Jurkat, Clone E6-1 (cell line): ENCODE results near the gene PPP1R37.
"Not testable (repeated sequence)": the region's sequence is repeated elsewhere in the genome, so short reads cannot be mapped to it uniquely, and the experiment has no call there.

Experiments used
- DNase-seq: peaks from one replicate; pipeline ENCODE4 v3.0.0-alpha.2; 2011; ENCODE audit warnings: low read depth, low spot score
- H3K4me3 ChIP-seq: 2 replicates; pipeline ENCODE4 v1.5.1; 2011; ENCODE audit warnings: mild to moderate bottlenecking, low read length, control low read depth, moderate library complexity

Gene PPP1R37

DNA sequence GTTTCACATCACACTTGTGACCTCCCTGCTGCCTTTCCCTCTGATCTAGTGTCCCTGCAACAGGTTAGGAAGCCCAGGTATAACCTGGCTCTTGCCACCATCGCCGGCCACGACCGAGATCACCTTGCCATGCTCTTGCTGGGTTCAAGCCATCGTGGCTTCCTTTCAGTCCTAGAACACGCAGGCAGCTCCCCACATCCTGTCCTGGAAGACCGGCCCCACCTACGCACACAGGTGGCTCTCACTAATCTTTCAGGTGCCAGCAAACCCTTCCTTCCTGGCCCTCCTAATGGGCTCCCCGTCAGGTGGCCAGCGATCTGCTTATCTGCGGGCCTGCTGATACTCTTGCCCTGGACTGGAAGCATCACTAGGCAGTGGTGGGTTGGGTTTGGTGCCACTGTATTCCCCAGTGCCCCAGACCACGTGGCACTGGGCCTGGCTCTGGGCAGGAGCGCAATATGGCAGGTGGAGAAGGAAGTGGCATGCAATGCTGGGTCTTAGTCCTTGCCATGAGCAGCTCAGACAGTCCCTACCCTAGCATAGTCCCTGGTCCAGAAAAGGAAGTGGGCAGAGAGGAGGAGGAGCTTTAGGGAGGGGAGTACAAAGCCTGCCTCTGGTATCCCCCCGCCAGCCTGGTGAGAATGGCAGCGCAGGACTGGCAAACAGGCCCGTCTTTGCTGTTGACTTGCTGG, 11.8 kb downstream of the PPP1R37 start:
- DNase-seq = peak; percentile 27
- no peak overlapping the region for H3K4me3 ChIP-seq

- not testable (repeated sequence) for H3K4me3 ChIP-seq, DNase-seq
Measured at GRCh38 chr19:45106363-45106762, 13.4 kb downstream of the PPP1R37 start.

GRCh38 chr19:45107621-45108150, 14.7 kb downstream of the PPP1R37 start:
- no peak for DNase-seq
- H3K4me3 ChIP-seq = no peak overlapping the region

DNA sequence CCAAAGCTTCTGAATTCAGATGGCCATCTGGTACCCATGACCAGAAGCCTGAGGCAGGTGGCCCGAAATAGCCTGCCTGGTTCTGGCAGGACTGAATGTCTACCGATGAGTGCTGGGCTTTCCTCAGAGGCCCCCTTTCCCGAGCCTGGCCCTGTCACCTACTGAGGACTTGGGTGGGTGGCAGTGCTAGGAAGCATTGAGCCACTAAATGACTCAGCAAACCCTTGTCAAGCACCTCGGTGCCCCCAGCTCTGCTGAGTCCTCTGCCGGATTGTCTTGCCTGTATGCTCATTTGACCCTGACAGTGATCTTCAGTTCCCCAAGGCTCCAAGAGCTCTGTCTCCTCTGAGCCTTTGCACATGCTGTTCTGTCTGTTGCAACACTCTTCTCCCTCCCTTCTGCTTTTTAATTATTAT, 17.9 kb downstream of the PPP1R37 start:
- DNase-seq = no peak

GRCh38 chr19:45112111-45112827, 19.3 kb downstream of the PPP1R37 start:
- H3K4me3 ChIP-seq = no peak overlapping the region
- DNase-seq = no peak

More for the DNA sequence above, 17.9 kb downstream of the PPP1R37 start:
- H3K4me3 ChIP-seq = no peak overlapping the region

GRCh38 chr19:45113628-45114027, 20.6 kb downstream of the PPP1R37 start:
- DNase-seq = no peak
- no peak overlapping the region for H3K4me3 ChIP-seq

GRCh38 chr19:45114116-45114515, 21.1 kb downstream of the PPP1R37 start:
- DNase-seq = no peak
- no peak overlapping the region for H3K4me3 ChIP-seq

DNA sequence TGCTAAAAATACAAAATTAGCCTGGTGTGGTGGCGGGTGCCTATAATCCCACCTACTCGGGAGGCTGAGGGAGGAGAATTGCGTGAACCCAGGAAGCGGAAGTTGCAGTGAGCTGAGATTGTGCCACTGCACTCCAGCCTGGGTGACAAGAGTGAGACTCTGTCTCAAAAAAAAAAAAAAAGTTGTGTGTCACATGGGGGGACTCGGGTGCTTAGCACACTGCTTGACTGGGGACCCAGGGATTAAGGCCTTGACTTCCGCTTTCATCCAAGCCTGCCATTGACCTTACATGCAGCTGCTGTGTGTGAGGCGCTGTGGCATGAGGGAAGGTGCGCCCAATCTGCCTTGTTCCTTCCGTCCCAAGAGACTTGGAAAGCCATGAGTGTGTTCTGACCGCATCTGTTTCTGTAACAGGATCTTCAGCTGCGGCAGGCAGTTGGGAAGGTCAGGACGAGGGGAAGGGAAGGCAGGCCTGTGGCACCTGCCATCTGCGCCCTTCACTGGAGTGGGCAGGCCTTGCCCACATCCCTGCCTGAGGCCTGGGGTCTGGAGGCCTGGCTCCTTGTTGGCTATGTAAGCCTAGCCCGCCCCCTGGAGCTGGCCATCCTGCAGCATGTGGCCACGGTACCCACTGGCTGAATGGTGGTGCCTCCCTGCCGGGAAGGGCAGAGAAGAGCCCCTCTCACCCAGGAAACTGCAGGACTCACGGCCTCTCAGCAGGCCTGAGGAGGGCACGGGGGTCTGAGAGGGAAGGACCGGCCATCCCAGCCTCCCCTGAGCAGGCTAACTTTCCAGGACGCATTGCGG, 23.0 kb downstream of the PPP1R37 start:
- DNase-seq = no peak
- H3K4me3 ChIP-seq = no peak overlapping the region

DNA sequence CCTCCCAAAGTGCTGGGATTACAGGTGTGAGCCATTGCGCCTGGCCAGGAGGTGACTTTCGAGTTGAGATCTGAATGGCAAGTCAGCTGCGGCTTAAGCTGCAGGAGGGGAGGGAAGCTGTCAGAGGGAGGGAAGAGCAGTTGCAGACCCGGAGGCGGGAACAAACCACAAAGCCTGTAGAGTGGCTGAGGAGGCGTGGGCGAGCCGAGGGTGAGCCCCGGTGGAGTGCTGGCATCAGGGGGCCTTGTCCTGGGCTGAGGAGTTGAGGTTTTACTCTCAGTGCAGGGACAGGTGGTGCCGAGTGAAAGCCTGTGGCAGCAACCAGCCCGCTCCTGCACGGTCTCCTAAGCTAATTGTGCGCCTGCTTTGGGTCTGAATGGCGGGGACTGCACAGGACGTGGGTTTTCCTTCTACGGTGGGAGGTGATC, 24.2 kb downstream of the PPP1R37 start:
- DNase-seq = peak; percentile 93
- peak overlapping the region; percentile 28 for H3K4me3 ChIP-seq

- peak overlapping the region; percentile 28 for H3K4me3 ChIP-seq
- DNase-seq = peak; percentile 15
Measured at GRCh38 chr19:45117671-45118070, 24.7 kb downstream of the PPP1R37 start.

- no peak for DNase-seq
- H3K4me3 ChIP-seq = peak overlapping the region; percentile 27
Measured at GRCh38 chr19:45118106-45118505, 25.1 kb downstream of the PPP1R37 start.

- peak; percentile 47 for DNase-seq
- H3K4me3 ChIP-seq = peak overlapping the region; percentile 27
Measured at GRCh38 chr19:45118591-45119355, 25.8 kb downstream of the PPP1R37 start.

DNA sequence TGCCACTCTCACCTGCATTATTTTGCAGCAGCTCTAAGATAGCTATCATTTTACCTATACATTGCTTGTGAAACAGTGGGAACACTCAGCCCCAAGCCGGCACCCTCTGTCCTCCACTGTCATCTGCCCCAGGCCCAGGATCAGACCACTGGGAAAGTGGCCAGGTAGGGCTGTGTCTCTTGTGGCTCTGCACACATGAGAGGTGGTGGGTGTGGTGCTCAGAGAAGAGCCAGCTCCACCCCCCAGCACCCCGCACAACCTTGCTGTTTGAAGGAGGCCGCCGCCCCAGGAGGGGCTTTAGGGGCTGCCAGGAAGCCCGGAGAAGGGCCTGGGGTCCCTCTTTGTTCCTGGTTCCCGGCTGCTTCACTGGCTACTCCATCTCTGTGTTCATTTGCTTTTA, 26.6 kb downstream of the PPP1R37 start:
- no peak overlapping the region for H3K4me3 ChIP-seq
- no peak for DNase-seq

GRCh38 chr19:45121827-45122345, 28.9 kb downstream of the PPP1R37 start:
- H3K4me3 ChIP-seq = no peak overlapping the region
- no peak for DNase-seq

DNA sequence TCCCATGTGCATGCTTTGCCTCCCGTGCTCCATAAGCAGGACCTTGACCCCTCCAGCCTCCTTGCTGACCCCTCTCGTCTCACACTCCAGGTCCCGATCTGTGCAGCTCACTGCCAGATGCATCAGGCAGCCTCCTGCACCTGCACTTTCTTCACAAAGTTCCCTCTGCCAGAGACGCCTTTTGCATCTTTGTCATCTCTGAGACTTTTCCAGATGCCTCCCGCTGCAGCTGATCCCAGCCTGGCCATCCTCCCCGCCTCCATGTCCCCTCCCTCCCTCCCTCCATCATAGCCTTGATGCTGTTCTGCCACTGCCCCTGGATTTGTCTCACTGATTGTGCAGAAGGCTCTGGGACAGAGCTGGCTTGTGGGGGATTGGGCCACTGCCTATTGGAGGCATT, 29.9 kb downstream of the PPP1R37 start:
- no peak for DNase-seq
- no peak overlapping the region for H3K4me3 ChIP-seq

DNA sequence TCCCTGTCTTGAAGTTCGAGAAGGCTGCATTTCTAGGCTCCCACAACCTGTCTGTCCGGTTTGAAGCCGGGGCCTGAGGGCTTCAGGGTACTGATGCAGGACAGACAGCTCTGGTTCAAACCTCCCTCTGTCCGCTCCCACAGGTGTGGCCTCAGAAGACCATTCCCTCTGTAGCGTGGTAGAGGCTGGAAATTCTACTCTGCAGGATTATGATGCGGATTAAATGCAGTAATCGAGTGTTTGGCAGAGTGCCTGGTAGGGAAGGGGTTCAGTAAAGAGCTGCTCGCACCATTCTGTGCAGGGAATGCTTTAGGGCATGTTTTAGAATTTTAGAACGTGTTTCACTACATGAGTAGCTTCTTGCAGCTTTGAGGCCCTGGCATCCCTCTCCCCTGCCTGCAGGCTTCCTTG, 30.5 kb downstream of the PPP1R37 start:
- DNase-seq = no peak
- H3K4me3 ChIP-seq = no peak overlapping the region

DNA sequence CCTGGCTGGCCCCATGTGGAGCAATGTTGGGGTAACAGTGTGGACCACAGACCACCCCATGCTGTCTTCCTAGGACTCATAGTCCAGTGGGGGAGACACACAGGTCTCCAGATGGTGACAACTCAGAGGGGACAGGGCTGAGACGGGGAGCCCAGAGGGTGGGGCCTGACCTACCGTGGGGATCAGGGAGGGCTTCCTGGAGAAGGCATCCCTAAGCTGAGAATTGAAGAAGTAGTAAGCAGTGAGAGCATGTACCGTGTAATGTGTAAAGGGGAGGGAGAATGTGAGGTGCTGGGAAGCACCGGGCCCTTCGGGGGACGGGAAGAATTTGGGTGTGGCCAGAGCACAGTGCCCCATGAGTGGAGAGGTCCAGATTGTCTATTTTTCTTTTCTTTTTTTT, 31.0 kb downstream of the PPP1R37 start:
- DNase-seq = no peak

GRCh38 chr19:45125360-45125759, 32.4 kb downstream of the PPP1R37 start:
- H3K4me3 ChIP-seq = no peak overlapping the region
- DNase-seq = no peak

More for the DNA sequence above, 31.0 kb downstream of the PPP1R37 start:
- H3K4me3 ChIP-seq = no peak overlapping the region
